Measurements from ENCODE around the gene GALNT14. TPM values are rescaled to one million over a fixed set of nuclear protein-coding genes. Genes with fewer than 3 reads are reported as not detected.

Gene GALNT14
- total RNA-seq, 1 experiment from 2014 or later: 2.7 TPM

- Histone ChIP-seq H3K27ac (ENCODE audit: insufficient read length, low read depth, low read length) (no peak overlapping the region), H3K79me2 (ENCODE audit: insufficient read depth, low read length) (no peaks in the 10 kb centered on the region), H3K56ac (ENCODE audit: insufficient read length, low read depth, low read length) (no peak overlapping the region), H3K4me2 (ENCODE audit: insufficient read depth, insufficient read length, low read length) (no peak overlapping the region), H2AFZ (ENCODE audit: low read length) (no peak overlapping the region), H2BK5ac (ENCODE audit: insufficient read length, low read length) (no peak overlapping the region), H3K23ac (ENCODE audit: insufficient read length, low read depth, low read length) (no peak overlapping the region), H3K4ac (ENCODE audit: low read depth, low read length) (no peak overlapping the region), H4K20me1 (ENCODE audit: control insufficient read depth, insufficient read depth, insufficient read length) (no peaks in the 10 kb centered on the region), H3K18ac (ENCODE audit: insufficient read length, low read depth, low read length) (no peak overlapping the region), H3T11ph (ENCODE audit: low read length) (no peak overlapping the region), H2AK5ac (ENCODE audit: insufficient read length, low read length) (no peak overlapping the region), H4K5ac (ENCODE audit: insufficient read length, low read depth, low read length) (no peak overlapping the region), H3K9me3 (ENCODE audit: control insufficient read depth, low read depth, low read length) (no peaks in the 10 kb centered on the region), H2BK12ac (ENCODE audit: insufficient read length, low read depth, low read length) (no peak overlapping the region), H3K14ac (ENCODE audit: insufficient read depth, low read length) (peak overlapping the region; percentile 5; the same call in 1 of the 2 replicates), H4K8ac (replicated peaks; ENCODE audit: insufficient read length, low read depth, low read length) (no peak overlapping the region), H2BK15ac (ENCODE audit: low read depth, low read length) (no peak overlapping the region), H3K27me3 (ENCODE audit: insufficient read depth, low read length) (no peaks in the 10 kb centered on the region), H3K4me1 (ENCODE audit: insufficient read depth, low read length) (no peaks in the 10 kb centered on the region), H2BK120ac (ENCODE audit: low read depth, low read length, poor library complexity, severe bottlenecking) (no peak overlapping the region), H3K23me2 (ENCODE audit: insufficient read length, low read depth, low read length, poor library complexity, severe bottlenecking) (no peaks in the 10 kb centered on the region), H3K9ac (ENCODE audit: extremely low read depth, insufficient read length, low read length) (no peak overlapping the region), H3K79me1 (ENCODE audit: insufficient read depth, low read depth, low read length, poor library complexity, severe bottlenecking) (no peaks in the 10 kb centered on the region), H2BK20ac (ENCODE audit: low read depth, low read length, poor library complexity, severe bottlenecking) (no peak overlapping the region), H4K91ac (ENCODE audit: insufficient read length, low read depth, low read length) (no peak overlapping the region)
- H3K4me1 Mint-ChIP-seq: peaks cover 3 to 4% of the 10 kb centered on the region in 2 experiments; a peak in 2 of 4 replicates
- no peaks in the 10 kb centered on the region for H3K9me3 Mint-ChIP-seq
- H3K27me3 Mint-ChIP-seq (ENCODE audit: low read depth): no peaks in the 10 kb centered on the region
- DNase-seq: no peak
- H3K27ac Mint-ChIP-seq: no peak overlapping the region
- TF ChIP-seq CTCF (conservative IDR thresholded peaks at IDR 0.05): no peak
- H3K36me3 Mint-ChIP-seq (ENCODE audit: insufficient read depth in 1 of 3, low read depth in 3 of 3): no peaks in the 10 kb centered on the region
- no CpG with 5 or more reads among the region's 7 CpGs for WGBS (ENCODE audit: extremely low coverage, insufficient read length, low lambda C conversion rate)
- H3K4me3 Mint-ChIP-seq: no peak overlapping the region
These were observed 210.7 kb downstream of the GALNT14 start for GRCh38 chr2:30927465-30928075.

Measured in H9 (cell line).